ENCODE results near the gene MMP20. TPM values are rescaled to one million over a fixed set of nuclear protein-coding genes. Genes with fewer than 3 reads are reported as not detected.

The MMP20 gene
- total RNA-seq, 1 experiment from 2014 or later: not detected

DNA sequence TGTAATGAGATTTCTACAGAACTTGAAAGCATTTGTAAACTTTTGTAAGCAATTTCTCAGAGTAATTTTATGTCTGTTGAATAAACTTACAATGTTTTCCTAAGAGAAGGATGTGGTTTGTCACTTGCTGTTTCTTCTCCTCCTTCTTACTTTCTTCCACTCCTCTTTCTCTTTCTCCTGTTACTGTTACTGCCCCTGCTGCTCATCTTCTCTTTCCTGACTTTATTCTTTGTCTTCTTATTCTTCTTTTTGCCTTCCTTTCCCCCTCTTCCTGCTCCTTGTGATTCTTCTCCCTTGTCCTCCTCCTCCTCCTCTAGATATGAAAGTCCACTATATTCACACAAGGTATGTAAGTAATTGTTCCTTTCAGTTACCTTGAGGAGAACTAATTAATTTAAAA lies 63.5 kb downstream of the MMP20 start:
- peak overlapping the region; percentile 96 for H3K27ac Mint-ChIP-seq (ENCODE audit: low read depth, unreplicated experiment)
- BruUV-seq (replicated peaks): no TSS peak
- TF ChIP-seq, protein P1, sequence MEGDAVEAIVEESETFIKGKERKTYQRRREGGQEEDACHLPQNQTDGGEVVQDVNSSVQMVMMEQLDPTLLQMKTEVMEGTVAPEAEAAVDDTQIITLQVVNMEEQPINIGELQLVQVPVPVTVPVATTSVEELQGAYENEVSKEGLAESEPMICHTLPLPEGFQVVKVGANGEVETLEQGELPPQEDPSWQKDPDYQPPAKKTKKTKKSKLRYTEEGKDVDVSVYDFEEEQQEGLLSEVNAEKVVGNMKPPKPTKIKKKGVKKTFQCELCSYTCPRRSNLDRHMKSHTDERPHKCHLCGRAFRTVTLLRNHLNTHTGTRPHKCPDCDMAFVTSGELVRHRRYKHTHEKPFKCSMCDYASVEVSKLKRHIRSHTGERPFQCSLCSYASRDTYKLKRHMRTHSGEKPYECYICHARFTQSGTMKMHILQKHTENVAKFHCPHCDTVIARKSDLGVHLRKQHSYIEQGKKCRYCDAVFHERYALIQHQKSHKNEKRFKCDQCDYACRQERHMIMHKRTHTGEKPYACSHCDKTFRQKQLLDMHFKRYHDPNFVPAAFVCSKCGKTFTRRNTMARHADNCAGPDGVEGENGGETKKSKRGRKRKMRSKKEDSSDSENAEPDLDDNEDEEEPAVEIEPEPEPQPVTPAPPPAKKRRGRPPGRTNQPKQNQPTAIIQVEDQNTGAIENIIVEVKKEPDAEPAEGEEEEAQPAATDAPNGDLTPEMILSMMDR (IDR thresholded peaks at IDR 0.05; ENCODE audit: unreplicated experiment): no peak
- no peaks in the 10 kb centered on the region for H3K27me3 Mint-ChIP-seq (ENCODE audit: insufficient read depth, unreplicated experiment)
- no peaks in the 10 kb centered on the region for H3K36me3 Mint-ChIP-seq (ENCODE audit: insufficient read depth, unreplicated experiment)
- ChIA-PET POLR2A (interaction anchor here (0.5 to 3.2 kb wide), 5 partner anchors 8 to 419 kb away, joined by 3 to 28 read pairs (median 4); partner anchors contain the start of gene MMP7), CTCF (interaction anchor here (1.2 to 1.8 kb wide), 3 partner anchors 36 to 52 kb away, joined by 3 to 8 read pairs (median 6); no protein-coding TSS in a partner anchor)
- no peaks in the 10 kb centered on the region for H3K9me3 Mint-ChIP-seq (ENCODE audit: unreplicated experiment)
- peaks cover 33% of the 10 kb centered on the region for H3K4me1 Mint-ChIP-seq (ENCODE audit: insufficient read depth, unreplicated experiment)
- no peak for DNase-seq (ENCODE audit: unreplicated experiment)
- intact Hi-C loops (cut with micrococcal nuclease): no loop called here
- H3K4me3 Mint-ChIP-seq (ENCODE audit: unreplicated experiment): peak overlapping the region; percentile 61

- DNase-seq (ENCODE audit: unreplicated experiment): peak; percentile 69
- H3K27ac Mint-ChIP-seq (ENCODE audit: low read depth, unreplicated experiment): peak overlapping the region; percentile 96
- peak overlapping the region; percentile 61 for H3K4me3 Mint-ChIP-seq (ENCODE audit: unreplicated experiment)
- BruUV-seq (replicated peaks): no TSS peak
- ChIA-PET POLR2A (interaction anchor here (0.6 to 2.5 kb wide), 22 partner anchors 9 to 277 kb away, joined by 3 to 27 read pairs (median 4); no protein-coding TSS in a partner anchor), CTCF (interaction anchor here (0.6 to 2.5 kb wide), 4 partner anchors 9 to 107 kb away, joined by 3 to 15 read pairs (median 5); no protein-coding TSS in a partner anchor)
- H3K9me3 Mint-ChIP-seq (ENCODE audit: unreplicated experiment): no peaks in the 10 kb centered on the region
- TF ChIP-seq, protein P1 (IDR thresholded peaks at IDR 0.05; ENCODE audit: unreplicated experiment): no peak
- peaks cover 33% of the 10 kb centered on the region for H3K4me1 Mint-ChIP-seq (ENCODE audit: insufficient read depth, unreplicated experiment)
- intact Hi-C loops (cut with micrococcal nuclease): no loop called here
- H3K27me3 Mint-ChIP-seq (ENCODE audit: insufficient read depth, unreplicated experiment): no peaks in the 10 kb centered on the region
- no peaks in the 10 kb centered on the region for H3K36me3 Mint-ChIP-seq (ENCODE audit: insufficient read depth, unreplicated experiment)
Measured at GRCh38 chr11:102560555-102561011, 64.5 kb downstream of the MMP20 start.

- ChIA-PET CTCF (interaction anchor here (0.6 to 2.5 kb wide), 5 partner anchors 9 to 218 kb away, joined by 3 to 15 read pairs (median 5); no protein-coding TSS in a partner anchor), POLR2A (interaction anchor here (0.6 to 2.5 kb wide), 18 partner anchors 9 to 254 kb away, joined by 3 to 27 read pairs (median 4); no protein-coding TSS in a partner anchor)
- H3K27me3 Mint-ChIP-seq (ENCODE audit: insufficient read depth, unreplicated experiment): no peaks in the 10 kb centered on the region
- no peak for DNase-seq (ENCODE audit: unreplicated experiment)
- peak overlapping the region; percentile 96 for H3K27ac Mint-ChIP-seq (ENCODE audit: low read depth, unreplicated experiment)
- H3K4me3 Mint-ChIP-seq (ENCODE audit: unreplicated experiment): no peak overlapping the region
- H3K9me3 Mint-ChIP-seq (ENCODE audit: unreplicated experiment): no peaks in the 10 kb centered on the region
- H3K36me3 Mint-ChIP-seq (ENCODE audit: insufficient read depth, unreplicated experiment): no peaks in the 10 kb centered on the region
- TF ChIP-seq, protein P1 (IDR thresholded peaks at IDR 0.05; ENCODE audit: unreplicated experiment): no peak
- peaks cover 33% of the 10 kb centered on the region for H3K4me1 Mint-ChIP-seq (ENCODE audit: insufficient read depth, unreplicated experiment)
- BruUV-seq (replicated peaks): no TSS peak
- intact Hi-C loops (cut with micrococcal nuclease): no loop called here
Measured at GRCh38 chr11:102559839-102560238, 65.3 kb downstream of the MMP20 start.

- Mint-ChIP-seq H3K4me3 (ENCODE audit: unreplicated experiment) (no peak overlapping the region), H3K36me3 (ENCODE audit: insufficient read depth, unreplicated experiment) (no peaks in the 10 kb centered on the region), H3K27me3 (ENCODE audit: insufficient read depth, unreplicated experiment) (no peaks in the 10 kb centered on the region), H3K4me1 (ENCODE audit: insufficient read depth, unreplicated experiment) (peaks cover 44% of the 10 kb centered on the region), H3K27ac (ENCODE audit: low read depth, unreplicated experiment) (no peak overlapping the region), H3K9me3 (ENCODE audit: unreplicated experiment) (no peaks in the 10 kb centered on the region)
- BruUV-seq (replicated peaks): no TSS peak
- ChIA-PET POLR2A (interaction anchor here (0.7 to 2.7 kb wide), 15 partner anchors 8 to 261 kb away, joined by 3 to 28 read pairs (median 4); partner anchors contain the start of gene MMP7), CTCF (interaction anchor here (1.3 to 3.2 kb wide), 3 partner anchors 46 to 59 kb away, joined by 4 to 20 read pairs (median 5); no protein-coding TSS in a partner anchor)
- no peak for DNase-seq (ENCODE audit: unreplicated experiment)
- TF ChIP-seq, protein P1 (IDR thresholded peaks at IDR 0.05; ENCODE audit: unreplicated experiment): no peak
- intact Hi-C loops (cut with micrococcal nuclease): no loop called here
Measured at GRCh38 chr11:102555091-102555490, 70.0 kb downstream of the MMP20 start.
